GM12878 (cell line): ENCODE results near the gene GPC2. TPM values are rescaled to one million over a fixed set of nuclear protein-coding genes. Genes with fewer than 3 reads are reported as not detected.

ENCODE experiments used
- BACH1 ChIP-seq: fragments of 450-650 bp; IDR thresholded peaks from 2 replicates; pipeline ENCODE4 v1.6.1; 2017; ENCODE audit warnings: mild to moderate bottlenecking, borderline replicate concordance
- BCL11A ChIP-seq: IDR thresholded peaks from 2 replicates; pipeline ENCODE4 v1.6.1; 2011; ENCODE audit warnings: low read depth, low read length
- BHLHE40 ChIP-seq, 2 experiments: fragments of 450-650 bp in 1 of 2; IDR thresholded peaks; 2 replicates each; pipeline ENCODE4 v1.6.1; 2011 to 2017; ENCODE audit warnings: low read depth in 2 of 2, borderline replicate concordance in 1 of 2, improper control_type of control experiment in 1 of 2, low read length in 1 of 2, mild to moderate bottlenecking in 1 of 2
- BRCA1 ChIP-seq: IDR thresholded peaks from 2 replicates; pipeline ENCODE4 v1.6.1; 2011; ENCODE audit warnings: low read depth, low read length, improper control_type of control experiment
- EGR1 ChIP-seq, 2 experiments: IDR thresholded peaks; 1 replicate in 1 of 2; 2 replicates in 1 of 2; pipeline ENCODE4 v1.6.1; 2011 to 2012; ENCODE audit warnings: low read depth in 2 of 2, low read length in 2 of 2, borderline replicate concordance in 1 of 2, mild to moderate bottlenecking in 1 of 2, moderate library complexity in 1 of 2
- KLF5 ChIP-seq: fragments of 450-650 bp; IDR thresholded peaks from 2 replicates; pipeline ENCODE4 v1.6.1; 2014; ENCODE audit warnings: mild to moderate bottlenecking; ENCODE audit not compliant: partially characterized antibody
- MEF2A ChIP-seq: IDR thresholded peaks from 2 replicates; pipeline ENCODE4 v1.6.1; 2011; ENCODE audit warnings: low read depth, mild to moderate bottlenecking, low read length, moderate library complexity; ENCODE audit not compliant: insufficient read depth
- MEF2B ChIP-seq: fragments of 450-650 bp; IDR thresholded peaks from 2 replicates; pipeline ENCODE4 v1.6.1; 2018; ENCODE audit warnings: mild to moderate bottlenecking, moderate library complexity; ENCODE audit not compliant: partially characterized antibody, poor library complexity, severe bottlenecking
- MXI1 ChIP-seq: fragments of 150-350 bp; IDR thresholded peaks from 2 replicates; pipeline ENCODE4 v1.6.1; 2011; ENCODE audit warnings: low read depth, mild to moderate bottlenecking, inconsistent platforms, low read length, improper control_type of control experiment
- MYB ChIP-seq: fragments of 150-350 bp; IDR thresholded peaks from 2 replicates; pipeline ENCODE4 v1.6.1; 2014; ENCODE audit warnings: mild to moderate bottlenecking, low read depth, low read length, borderline replicate concordance
- POLR2A ChIP-seq: IDR thresholded peaks from 2 replicates; pipeline ENCODE4 v1.6.1; 2011; ENCODE audit warnings: low read depth, mild to moderate bottlenecking, low read length
- RELA ChIP-seq: fragments of 450-650 bp; IDR thresholded peaks from 2 replicates; pipeline ENCODE4 v1.8.0; 2014; ENCODE audit warnings: borderline replicate concordance; ENCODE audit not compliant: partially characterized antibody
- SMC3 ChIP-seq: IDR thresholded peaks from 2 replicates; pipeline ENCODE4 v1.6.1; 2011; ENCODE audit warnings: low read length, improper control_type of control experiment, borderline replicate concordance
- SRF ChIP-seq, 2 experiments: IDR thresholded peaks; 2 replicates each; pipeline ENCODE4 v1.6.1; 2011; ENCODE audit warnings: low read depth in 2 of 2, low read length in 2 of 2, mild to moderate bottlenecking in 1 of 2, moderate library complexity in 1 of 2
- WRNIP1 ChIP-seq: IDR thresholded peaks from 2 replicates; pipeline ENCODE4 v1.6.1; 2011; ENCODE audit warnings: low read depth, low read length, improper control_type of control experiment, borderline replicate concordance
- ZNF384 ChIP-seq: IDR thresholded peaks from 2 replicates; pipeline ENCODE4 v1.6.1; 2012; ENCODE audit warnings: low read depth, mild to moderate bottlenecking, low read length, improper control_type of control experiment, borderline replicate concordance
- polyA plus RNA-seq, 11 experiments: library from polyadenylated mRNA; depleted of rRNA in 4 of 11; unstranded in 6 of 11; stranded (reverse) in 5 of 11; fragments of >200 nt; fragmentation: Nextera tagmentation in 4 of 11; fragmentation: Illumina TruSeq in 1 of 11; extraction: Ambion mirVana in 4 of 11; extraction: Trizol in 1 of 11; gene quantifications; 1 replicate in 1 of 11; 2 replicates in 10 of 11; pipeline versions ENCODE4 v1.2.1 to v1.2.3, GENCODE V29; 2011 to 2016; ENCODE audit warnings: inconsistent platforms in 2 of 11, missing spikeins in 2 of 11, low read depth in 1 of 11
- total RNA-seq, 4 experiments: library from RNA; depleted of rRNA in 3 of 4; stranded (reverse); fragments of >200 nt in 3 of 4; fragmentation: Illumina TruSeq in 1 of 4; extraction: Trizol in 1 of 4; gene quantifications; 2 replicates each; pipeline versions ENCODE4 v1.2.1 to v1.2.3, GENCODE V29; 2013 to 2021
- TF ChIP-seq, protein P1 (sequence below): IDR thresholded peaks from 2 replicates; pipeline ENCODE4 v1.6.1; 2012; ENCODE audit warnings: low read depth, low read length, improper control_type of control experiment
- TF ChIP-seq, protein P2 (sequence below): IDR thresholded peaks from 2 replicates; pipeline ENCODE4 v1.6.1; 2012; ENCODE audit warnings: low read depth, low read length, improper control_type of control experiment
- TF ChIP-seq, protein P3 (sequence below): fragments of 150-350 bp; IDR thresholded peaks from 2 replicates; pipeline ENCODE4 v1.6.1; 2014; ENCODE audit warnings: mild to moderate bottlenecking, low read depth, low read length
- TF ChIP-seq, protein P4 (sequence below): fragments of 450-650 bp; formaldehyde crosslinking; IDR thresholded peaks from 2 replicates; pipeline ENCODE4 v1.4.0; 2022; ENCODE audit warnings: mild to moderate bottlenecking, moderate library complexity

GPC2 gene
- total and polyA plus RNA-seq, 10 of the 15 experiments (the other 5 are each of a cell fraction or from before 2014, with no cell fraction given): 0.19 to 6.3 (median 0.77) TPM

DNA sequence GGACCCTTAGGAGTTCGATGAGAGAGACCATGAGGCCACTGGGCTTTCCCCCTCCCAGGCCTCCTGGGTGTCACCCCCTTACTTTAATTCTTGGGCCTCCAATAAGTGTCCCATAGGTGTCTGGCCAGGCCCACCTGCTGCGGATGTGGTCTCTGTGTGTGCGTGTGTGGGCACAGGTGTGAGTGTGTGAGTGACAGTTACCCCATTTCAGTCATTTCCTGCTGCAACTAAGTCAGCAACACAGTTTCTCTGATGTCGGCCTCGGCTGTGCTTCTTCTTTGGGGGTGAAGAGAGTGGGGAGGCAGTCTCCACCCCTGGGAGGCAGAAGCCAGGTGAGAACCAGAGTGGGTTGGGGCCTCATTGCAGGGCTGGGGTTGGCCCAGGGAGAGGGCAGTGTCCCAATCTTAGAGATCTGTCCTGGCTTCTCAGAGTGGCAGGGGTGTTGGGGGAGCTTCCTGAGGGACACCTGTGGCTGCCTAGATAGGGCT, 44.1 kb upstream of the GPC2 start (continued):
- TF ChIP-seq, protein P1, sequence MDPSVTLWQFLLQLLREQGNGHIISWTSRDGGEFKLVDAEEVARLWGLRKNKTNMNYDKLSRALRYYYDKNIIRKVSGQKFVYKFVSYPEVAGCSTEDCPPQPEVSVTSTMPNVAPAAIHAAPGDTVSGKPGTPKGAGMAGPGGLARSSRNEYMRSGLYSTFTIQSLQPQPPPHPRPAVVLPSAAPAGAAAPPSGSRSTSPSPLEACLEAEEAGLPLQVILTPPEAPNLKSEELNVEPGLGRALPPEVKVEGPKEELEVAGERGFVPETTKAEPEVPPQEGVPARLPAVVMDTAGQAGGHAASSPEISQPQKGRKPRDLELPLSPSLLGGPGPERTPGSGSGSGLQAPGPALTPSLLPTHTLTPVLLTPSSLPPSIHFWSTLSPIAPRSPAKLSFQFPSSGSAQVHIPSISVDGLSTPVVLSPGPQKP: 0 out of 2 replicates have a peak, but pooled peaks have one; percentile 36
- TF ChIP-seq MYB (peak; percentile 95), MEF2B (peak; percentile 82), ZNF384 (no peak), BACH1 (peak; percentile 77; the same call in 1 of the 2 replicates), MEF2A (peak; percentile 81), BRCA1 (no peak), SRF (IDR thresholded peaks at IDR 0.05; ENCODE audit: low read depth in 2 of 2, low read length in 2 of 2) (0 out of 4 replicates have a peak, but pooled peaks of 1 of the 2 experiments have one; percentile 43), BCL11A (peak; percentile 85), KLF5 (peak; percentile 42), POLR2A (peak; percentile 84), EGR1 (IDR thresholded peaks at IDR 0.05; ENCODE audit: borderline replicate concordance in 1 of 2, low read depth in 2 of 2, low read length in 2 of 2) (peak in 1 of 2 experiments; percentile 38; a peak in 1 of 3 replicates), SMC3 (no peak), RELA (no peak), BHLHE40 (IDR thresholded peaks at IDR 0.05; ENCODE audit: borderline replicate concordance in 1 of 2, low read depth in 2 of 2, low read length in 1 of 2) (peak; percentile 84 to 90), WRNIP1 (no peak), MXI1 (no peak)
- TF ChIP-seq, protein P2, sequence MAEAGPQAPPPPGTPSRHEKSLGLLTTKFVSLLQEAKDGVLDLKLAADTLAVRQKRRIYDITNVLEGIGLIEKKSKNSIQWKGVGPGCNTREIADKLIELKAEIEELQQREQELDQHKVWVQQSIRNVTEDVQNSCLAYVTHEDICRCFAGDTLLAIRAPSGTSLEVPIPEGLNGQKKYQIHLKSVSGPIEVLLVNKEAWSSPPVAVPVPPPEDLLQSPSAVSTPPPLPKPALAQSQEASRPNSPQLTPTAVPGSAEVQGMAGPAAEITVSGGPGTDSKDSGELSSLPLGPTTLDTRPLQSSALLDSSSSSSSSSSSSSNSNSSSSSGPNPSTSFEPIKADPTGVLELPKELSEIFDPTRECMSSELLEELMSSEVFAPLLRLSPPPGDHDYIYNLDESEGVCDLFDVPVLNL: no peak
- TF ChIP-seq, protein P3, sequence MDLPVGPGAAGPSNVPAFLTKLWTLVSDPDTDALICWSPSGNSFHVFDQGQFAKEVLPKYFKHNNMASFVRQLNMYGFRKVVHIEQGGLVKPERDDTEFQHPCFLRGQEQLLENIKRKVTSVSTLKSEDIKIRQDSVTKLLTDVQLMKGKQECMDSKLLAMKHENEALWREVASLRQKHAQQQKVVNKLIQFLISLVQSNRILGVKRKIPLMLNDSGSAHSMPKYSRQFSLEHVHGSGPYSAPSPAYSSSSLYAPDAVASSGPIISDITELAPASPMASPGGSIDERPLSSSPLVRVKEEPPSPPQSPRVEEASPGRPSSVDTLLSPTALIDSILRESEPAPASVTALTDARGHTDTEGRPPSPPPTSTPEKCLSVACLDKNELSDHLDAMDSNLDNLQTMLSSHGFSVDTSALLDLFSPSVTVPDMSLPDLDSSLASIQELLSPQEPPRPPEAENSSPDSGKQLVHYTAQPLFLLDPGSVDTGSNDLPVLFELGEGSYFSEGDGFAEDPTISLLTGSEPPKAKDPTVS: no peak
- TF ChIP-seq, protein P4, sequence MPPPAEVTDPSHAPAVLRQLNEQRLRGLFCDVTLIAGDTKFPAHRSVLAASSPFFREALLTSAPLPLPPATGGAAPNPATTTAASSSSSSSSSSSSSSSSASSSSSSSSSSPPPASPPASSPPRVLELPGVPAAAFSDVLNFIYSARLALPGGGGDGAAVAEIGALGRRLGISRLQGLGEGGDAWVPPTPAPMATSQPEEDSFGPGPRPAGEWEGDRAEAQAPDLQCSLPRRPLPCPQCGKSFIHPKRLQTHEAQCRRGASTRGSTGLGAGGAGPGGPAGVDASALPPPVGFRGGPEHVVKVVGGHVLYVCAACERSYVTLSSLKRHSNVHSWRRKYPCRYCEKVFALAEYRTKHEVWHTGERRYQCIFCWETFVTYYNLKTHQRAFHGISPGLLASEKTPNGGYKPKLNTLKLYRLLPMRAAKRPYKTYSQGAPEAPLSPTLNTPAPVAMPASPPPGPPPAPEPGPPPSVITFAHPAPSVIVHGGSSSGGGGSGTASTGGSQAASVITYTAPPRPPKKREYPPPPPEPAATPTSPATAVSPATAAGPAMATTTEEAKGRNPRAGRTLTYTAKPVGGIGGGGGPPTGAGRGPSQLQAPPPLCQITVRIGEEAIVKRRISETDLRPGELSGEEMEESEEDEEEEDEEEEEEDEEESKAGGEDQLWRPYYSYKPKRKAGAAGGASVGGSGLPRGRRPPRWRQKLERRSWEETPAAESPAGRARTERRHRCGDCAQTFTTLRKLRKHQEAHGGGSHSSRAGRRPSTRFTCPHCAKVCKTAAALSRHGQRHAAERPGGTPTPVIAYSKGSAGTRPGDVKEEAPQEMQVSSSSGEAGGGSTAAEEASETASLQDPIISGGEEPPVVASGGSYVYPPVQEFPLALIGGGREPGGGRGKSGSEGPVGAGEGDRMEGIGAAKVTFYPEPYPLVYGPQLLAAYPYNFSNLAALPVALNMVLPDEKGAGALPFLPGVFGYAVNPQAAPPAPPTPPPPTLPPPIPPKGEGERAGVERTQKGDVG: no peak
